Stimulated activated CD8-positive, alpha-beta memory T cell treated with anti-CD3 and anti-CD28 coated beads, Interleukin-4, amount 100 ng/mL, for 24 hours (primary cell): ENCODE results near the gene PLD3.
A peak's percentile ranks its signal among the peaks of the same experiment; 100 is the strongest.

Experiments used
- DNase-seq: peaks from one replicate; pipeline ENCODE4 v3.0.0-alpha.2; 2020; ENCODE audit warnings: low read depth

The PLD3 gene

GRCh38 chr19:40414542-40415535 is 66.3 kb downstream of the PLD3 start:
- no peak for DNase-seq

- no peak for DNase-seq
These were observed 67.3 kb downstream of the PLD3 start for GRCh38 chr19:40415768-40416167.

GRCh38 chr19:40416918-40417642 is 68.6 kb downstream of the PLD3 start:
- DNase-seq, result no peak

- no peak for DNase-seq
These were observed 69.1 kb downstream of the PLD3 start for GRCh38 chr19:40417643-40417981.

- no peak for DNase-seq
These were observed 69.5 kb downstream of the PLD3 start for GRCh38 chr19:40418040-40418439.

GRCh38 chr19:40419066-40419612 is 70.6 kb downstream of the PLD3 start:
- DNase-seq, result no peak

- no peak for DNase-seq
These were observed 71.3 kb downstream of the PLD3 start for GRCh38 chr19:40419780-40420179.

GRCh38 chr19:40420451-40420765 is 71.9 kb downstream of the PLD3 start:
- no peak for DNase-seq

- DNase-seq, result peak; percentile 64
These were observed 72.6 kb downstream of the PLD3 start for GRCh38 chr19:40420766-40421765.

GRCh38 chr19:40421993-40422747 is 73.7 kb downstream of the PLD3 start:
- DNase-seq, result no peak

- no peak for DNase-seq
These were observed 74.5 kb downstream of the PLD3 start for GRCh38 chr19:40422748-40423566.

- DNase-seq, result no peak
These were observed 75.4 kb downstream of the PLD3 start for GRCh38 chr19:40423938-40424337.

GRCh38 chr19:40424637-40425449 is 76.3 kb downstream of the PLD3 start:
- DNase-seq, result no peak

GRCh38 chr19:40425450-40426287 is 77.2 kb downstream of the PLD3 start, which contains the start of gene SERTAD1:
Gene SERTAD1, minus strand, starts transcription at chr19:40425992. Its CDS starts 2,446 bp downstream, at chr19:40423546.
- peak; percentile 100 for DNase-seq
